ENCODE measurements around the gene DCLRE1B. TPM values are rescaled to one million over a fixed set of nuclear protein-coding genes. Genes with fewer than 3 reads are reported as not detected.
"Not testable (repeated sequence)": the region's sequence is repeated elsewhere in the genome, so short reads cannot be mapped to it uniquely, and the experiment has no call there.

The DCLRE1B gene
- total RNA-seq, 1 donor = 4.3 TPM

GRCh38 chr1:113946112-113946511, 41.0 kb downstream of the DCLRE1B start:
- no peaks in the 10 kb centered on the region for H3K27me3 ChIP-seq (ENCODE audit: insufficient read depth, low read length)
- H3K9me3 ChIP-seq (ENCODE audit: low read depth, low read length) = no peaks in the 10 kb centered on the region
- no peak overlapping the region for H3K4me3 ChIP-seq (ENCODE audit: low read length)
- H3K4me1 ChIP-seq (ENCODE audit: insufficient read depth, low read length) = peaks cover 50% of the 10 kb centered on the region

GRCh38 chr1:113946678-113947387, 41.7 kb downstream of the DCLRE1B start:
- Histone ChIP-seq H3K9me3 (ENCODE audit: low read depth, low read length) (no peaks in the 10 kb centered on the region), H3K4me3 (ENCODE audit: low read length) (no peak overlapping the region), H3K4me1 (ENCODE audit: insufficient read depth, low read length) (peaks cover 51% of the 10 kb centered on the region), H3K27me3 (ENCODE audit: insufficient read depth, low read length) (no peaks in the 10 kb centered on the region)

GRCh38 chr1:113947388-113948107, 42.4 kb downstream of the DCLRE1B start:
- H3K27me3 ChIP-seq (ENCODE audit: insufficient read depth, low read length) = no peaks in the 10 kb centered on the region
- H3K9me3 ChIP-seq (ENCODE audit: low read depth, low read length) = no peaks in the 10 kb centered on the region
- peaks cover 49% of the 10 kb centered on the region for H3K4me1 ChIP-seq (ENCODE audit: insufficient read depth, low read length)
- H3K4me3 ChIP-seq (ENCODE audit: low read length) = no peak overlapping the region

GRCh38 chr1:113948151-113948550, 43.0 kb downstream of the DCLRE1B start:
- H3K4me3 ChIP-seq (ENCODE audit: low read length); H3K9me3 ChIP-seq (ENCODE audit: low read depth, low read length); H3K27me3 ChIP-seq (ENCODE audit: insufficient read depth, low read length): not testable (repeated sequence)
- H3K4me1 ChIP-seq (ENCODE audit: insufficient read depth, low read length) = peaks cover 49% of the 10 kb centered on the region

- no peak overlapping the region for H3K4me3 ChIP-seq (ENCODE audit: low read length)
- no peaks in the 10 kb centered on the region for H3K9me3 ChIP-seq (ENCODE audit: low read depth, low read length)
- H3K27me3 ChIP-seq (ENCODE audit: insufficient read depth, low read length) = no peaks in the 10 kb centered on the region
- peaks cover 42% of the 10 kb centered on the region for H3K4me1 ChIP-seq (ENCODE audit: insufficient read depth, low read length)
Observed at GRCh38 chr1:113949007-113949406, 43.9 kb downstream of the DCLRE1B start.

GRCh38 chr1:113950908-113951307, 45.8 kb downstream of the DCLRE1B start:
- Histone ChIP-seq H3K4me3 (ENCODE audit: low read length) (no peak overlapping the region), H3K27me3 (ENCODE audit: insufficient read depth, low read length) (no peaks in the 10 kb centered on the region), H3K9me3 (ENCODE audit: low read depth, low read length) (no peaks in the 10 kb centered on the region), H3K4me1 (ENCODE audit: insufficient read depth, low read length) (peaks cover 31% of the 10 kb centered on the region)

- H3K9me3 ChIP-seq (ENCODE audit: low read depth, low read length) = no peaks in the 10 kb centered on the region
- peaks cover 25% of the 10 kb centered on the region for H3K4me1 ChIP-seq (ENCODE audit: insufficient read depth, low read length)
- H3K27me3 ChIP-seq (ENCODE audit: insufficient read depth, low read length) = no peaks in the 10 kb centered on the region
- no peak overlapping the region for H3K4me3 ChIP-seq (ENCODE audit: low read length)
Observed at GRCh38 chr1:113951719-113952118, 46.6 kb downstream of the DCLRE1B start.

- no peak overlapping the region for H3K4me3 ChIP-seq (ENCODE audit: low read length)
- H3K9me3 ChIP-seq (ENCODE audit: low read depth, low read length) = no peaks in the 10 kb centered on the region
- H3K27me3 ChIP-seq (ENCODE audit: insufficient read depth, low read length) = no peaks in the 10 kb centered on the region
- H3K4me1 ChIP-seq (ENCODE audit: insufficient read depth, low read length) = no peaks in the 10 kb centered on the region
Observed at GRCh38 chr1:113957984-113958383, 52.9 kb downstream of the DCLRE1B start.

- Histone ChIP-seq H3K9me3 (ENCODE audit: low read depth, low read length) (no peaks in the 10 kb centered on the region), H3K27me3 (ENCODE audit: insufficient read depth, low read length) (no peaks in the 10 kb centered on the region), H3K4me1 (ENCODE audit: insufficient read depth, low read length) (no peaks in the 10 kb centered on the region), H3K4me3 (ENCODE audit: low read length) (no peak overlapping the region)
Observed at GRCh38 chr1:113958691-113959090, 53.6 kb downstream of the DCLRE1B start.

- no peak overlapping the region for H3K4me3 ChIP-seq (ENCODE audit: low read length)
- no peaks in the 10 kb centered on the region for H3K4me1 ChIP-seq (ENCODE audit: insufficient read depth, low read length)
- H3K27me3 ChIP-seq (ENCODE audit: insufficient read depth, low read length) = no peaks in the 10 kb centered on the region
- H3K9me3 ChIP-seq (ENCODE audit: low read depth, low read length) = no peaks in the 10 kb centered on the region
Observed at GRCh38 chr1:113963281-113963906, 58.3 kb downstream of the DCLRE1B start.

Other genes with a start within 250 kb of the DCLRE1B start
- gene PHTF1, start 145.8 kb upstream of the DCLRE1B start, total RNA-seq = 8.1 TPM
- 68.7 TPM for gene RSBN1, start 92.8 kb upstream of the DCLRE1B start, total RNA-seq
- 70.5 TPM for gene PTPN22, start 33.6 kb upstream of the DCLRE1B start, total RNA-seq
- gene BCL2L15, start 17.7 kb upstream of the DCLRE1B start, total RNA-seq = 1.6 TPM
- gene AP4B1, start 527 bp upstream of the DCLRE1B start, total RNA-seq = 22.4 TPM
- gene HIPK1, start 24.0 kb downstream of the DCLRE1B start, total RNA-seq = 99.5 TPM
- gene OLFML3, start 74.1 kb downstream of the DCLRE1B start, total RNA-seq = 4.1 TPM
- gene SYT6, start 248.5 kb downstream of the DCLRE1B start, total RNA-seq = under 0.01 TPM

All from mononuclear cell (primary cell).